Islet of Langerhans (tissue), 1 donor: ENCODE data around the gene SEC22C.
"Not testable (repeated sequence)": the region's sequence is repeated elsewhere in the genome, so short reads cannot be mapped to it uniquely, and the experiment has no call there.

Experiments used
- FAIRE-seq: peaks from one replicate; lab custom pipeline; 2011; peaks lifted over from hg19 to GRCh38; lab: Jason Lieb, UNC

SEC22C gene

GRCh38 chr3:42581709-42582473 is at the start of gene SEC22C:
Gene SEC22C (minus strand): TSS chr3:42581967. CDS start chr3:42569046, 12,921 bp downstream.
- no peak for FAIRE-seq

- no peak for FAIRE-seq
Observed at GRCh38 chr3:42613462-42613861, 31.7 kb upstream of the SEC22C start.

DNA sequence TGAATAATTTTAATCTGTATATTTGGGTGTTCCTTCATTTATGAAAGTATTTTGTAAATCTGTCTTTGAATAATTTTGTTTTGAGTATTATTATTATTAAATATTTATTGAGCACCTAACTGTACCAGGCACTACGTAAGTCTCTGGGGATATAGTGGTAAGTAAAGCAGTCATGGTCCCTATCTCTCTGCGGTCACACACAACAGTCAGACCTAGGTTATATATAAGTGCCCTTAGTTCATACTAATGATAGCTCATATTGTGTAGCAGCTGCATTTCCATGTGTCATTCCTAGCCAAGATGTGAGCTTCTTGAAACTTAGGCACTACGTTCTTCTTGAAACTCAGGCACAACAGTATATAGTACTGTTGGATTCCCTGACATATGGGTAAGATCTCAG is 31.2 kb upstream of the SEC22C start:
- no peak for FAIRE-seq

DNA sequence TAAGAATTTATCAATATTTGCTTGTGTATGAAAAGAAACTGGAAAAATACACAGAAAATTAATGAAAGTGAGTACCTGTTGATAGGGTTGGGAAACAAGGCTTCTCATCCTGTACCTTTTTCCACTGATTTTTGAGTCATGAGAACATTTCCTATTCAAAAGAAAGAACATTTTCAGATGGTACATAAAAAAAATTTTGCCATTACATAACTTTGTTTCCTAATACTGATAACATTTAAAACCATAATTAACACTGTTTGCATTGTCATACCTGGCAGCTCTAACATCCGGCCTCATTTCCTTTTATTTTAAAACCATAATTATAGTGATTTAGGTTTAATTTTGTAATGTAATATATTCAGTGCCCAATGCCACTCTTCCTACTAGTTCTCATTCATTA is 30.4 kb upstream of the SEC22C start:
- no peak for FAIRE-seq

DNA sequence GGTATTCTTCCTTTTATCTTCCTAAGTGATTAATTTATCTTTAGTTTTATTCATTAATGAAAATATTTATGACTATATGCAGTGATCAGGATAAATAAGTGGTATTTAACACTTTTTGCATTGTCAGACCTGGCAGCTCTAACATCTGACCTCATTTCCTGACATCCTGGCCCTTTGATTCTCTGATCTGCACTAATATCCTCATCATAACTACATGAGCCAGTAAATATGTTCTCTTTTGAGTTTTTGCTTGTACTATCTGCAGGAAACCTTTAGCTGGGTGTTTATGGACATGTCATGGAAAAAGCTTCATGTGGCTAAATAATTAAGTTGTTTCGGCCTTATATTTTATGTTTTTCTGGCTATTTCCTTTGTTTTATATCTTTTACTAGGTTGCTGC is 29.2 kb upstream of the SEC22C start:
- no peak for FAIRE-seq

DNA sequence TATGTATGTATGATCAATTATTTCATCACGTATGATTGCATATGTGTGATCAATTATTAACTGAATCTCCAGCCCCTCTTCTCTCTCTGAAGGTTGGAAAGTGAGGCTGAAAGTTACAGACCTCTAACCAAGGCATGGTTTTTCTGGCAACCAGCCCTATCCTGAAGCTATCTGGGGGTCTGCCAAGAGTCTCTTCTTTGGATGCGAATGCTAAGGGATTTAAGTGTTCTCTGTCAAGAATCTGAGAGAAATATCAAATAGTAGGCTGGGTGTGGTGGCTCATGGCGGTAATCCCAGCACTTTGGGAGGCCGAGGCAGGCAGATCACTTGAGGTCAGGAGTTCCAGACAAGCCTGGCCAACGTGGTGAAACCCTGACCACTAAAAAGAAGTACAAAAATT is 26.8 kb upstream of the SEC22C start:
- no peak for FAIRE-seq

GRCh38 chr3:42605546-42606173 is 23.9 kb upstream of the SEC22C start:
- FAIRE-seq = no peak

- no peak for FAIRE-seq
Observed at GRCh38 chr3:42602961-42603360, 21.2 kb upstream of the SEC22C start.

- no peak for FAIRE-seq
Observed at GRCh38 chr3:42601896-42602581, 20.3 kb upstream of the SEC22C start.

GRCh38 chr3:42600958-42601675 is 19.4 kb upstream of the SEC22C start:
- no peak for FAIRE-seq

GRCh38 chr3:42600111-42600957 is 18.6 kb upstream of the SEC22C start, which contains the start of gene NKTR:
Gene NKTR (plus strand): TSS chr3:42600686. CDS start chr3:42601007, 321 bp downstream.
- FAIRE-seq = peak; percentile 45

DNA sequence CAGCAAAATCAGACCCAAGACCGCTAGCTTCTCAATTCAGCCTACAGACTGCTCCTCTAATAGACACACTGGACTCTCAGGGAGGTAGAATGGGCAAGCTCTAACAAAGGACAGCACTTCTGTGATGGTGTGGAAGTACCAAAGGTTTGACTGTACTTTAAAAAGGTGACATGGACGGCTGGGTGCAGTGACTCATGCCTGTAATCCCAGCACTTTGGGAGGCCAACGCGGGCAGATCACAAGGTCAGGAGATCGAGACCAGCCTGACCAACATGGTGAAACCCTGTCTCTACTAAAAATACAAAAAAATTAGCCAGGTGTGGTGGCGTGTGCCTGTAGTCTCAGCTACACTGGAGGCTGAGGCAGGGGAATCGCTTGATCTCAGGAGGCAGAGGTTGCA is 15.3 kb upstream of the SEC22C start:
- not testable (repeated sequence) for FAIRE-seq

GRCh38 chr3:42595682-42596081 is 13.9 kb upstream of the SEC22C start:
- no peak for FAIRE-seq

- FAIRE-seq = no peak
Observed at GRCh38 chr3:42593635-42594034, 11.9 kb upstream of the SEC22C start.

- no peak for FAIRE-seq
Observed at GRCh38 chr3:42591811-42592210, 10.0 kb upstream of the SEC22C start.

DNA sequence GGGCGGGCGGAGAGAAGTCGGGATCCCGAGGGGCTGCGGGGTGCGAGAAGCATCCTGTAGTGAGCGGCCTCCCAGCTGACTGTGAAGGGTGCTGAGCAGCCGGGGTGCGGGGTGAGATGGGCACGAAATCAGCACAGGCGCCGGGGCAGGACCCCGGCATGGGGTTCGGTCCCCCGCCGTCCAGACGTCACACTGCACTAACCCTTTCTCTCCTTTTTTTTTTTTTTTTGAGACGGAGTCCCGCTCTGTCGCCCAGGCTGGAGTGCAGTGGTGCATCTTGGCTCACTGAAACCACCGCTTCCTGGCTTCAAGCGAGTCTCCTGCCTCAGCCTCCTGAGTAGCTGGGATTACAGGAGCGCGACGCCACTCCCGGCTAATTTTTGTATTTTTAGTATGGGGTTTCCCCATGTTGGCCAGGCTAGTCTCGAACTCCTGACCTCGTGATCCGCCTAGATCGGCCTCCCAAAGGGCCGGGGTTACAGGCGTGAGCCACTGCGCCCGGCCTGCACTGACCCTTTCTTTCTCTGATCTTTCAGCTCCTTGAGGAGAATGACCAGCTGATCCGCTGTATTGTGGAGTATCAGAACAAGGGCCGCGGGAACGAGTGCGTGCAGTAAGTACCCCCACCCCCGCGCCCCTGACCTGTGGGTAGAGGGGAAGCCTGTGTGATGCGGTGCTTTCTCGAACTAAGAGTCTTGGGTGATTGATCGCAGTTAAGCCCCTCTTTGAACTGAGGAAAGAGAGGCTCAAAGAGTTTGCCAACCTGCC is 9.4 kb upstream of the SEC22C start:
- no peak for FAIRE-seq

GRCh38 chr3:42589382-42590109 is 7.8 kb upstream of the SEC22C start:
- FAIRE-seq = no peak

DNA sequence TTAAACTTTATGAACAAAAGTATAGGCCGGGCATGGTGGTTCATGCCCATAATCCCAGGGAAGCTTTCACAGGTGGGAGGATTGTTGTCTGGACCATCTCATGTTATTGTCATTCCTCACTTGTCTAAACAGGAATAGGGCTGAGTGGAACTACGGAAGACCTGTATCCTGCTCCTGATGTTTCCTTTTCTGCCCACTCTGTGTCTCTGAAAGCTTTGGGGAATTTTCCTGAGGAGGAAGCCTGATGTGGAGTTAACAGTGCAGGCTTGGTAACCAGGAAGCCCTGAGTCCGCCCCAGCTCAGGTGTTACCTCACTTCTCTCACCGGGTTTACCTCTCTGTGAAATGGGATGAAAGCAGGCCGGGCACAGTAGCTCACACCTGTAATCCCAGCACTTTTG is 6.9 kb upstream of the SEC22C start:
- no peak for FAIRE-seq

- no peak for FAIRE-seq
Observed at GRCh38 chr3:42582474-42583070, 805 bp upstream of the SEC22C start.

DNA sequence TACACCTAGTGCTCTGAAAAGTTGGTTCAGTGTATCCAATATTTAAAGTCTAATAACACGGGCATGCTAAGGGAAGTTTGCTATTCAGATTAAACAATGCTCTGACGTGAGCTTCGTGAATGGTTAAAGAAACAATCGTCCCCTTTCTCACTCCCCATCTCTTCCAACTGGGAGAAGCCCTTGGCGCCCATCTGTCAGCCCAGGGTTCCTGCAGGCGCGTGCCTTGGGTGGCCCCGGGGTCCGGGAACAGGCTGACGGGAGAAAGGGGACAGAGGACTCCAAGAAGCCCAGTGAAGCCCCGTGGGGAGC is 413 bp downstream of the SEC22C start:
- FAIRE-seq = no peak
